Measurements from ENCODE around the gene IL17RA. TPM values are rescaled to one million over a fixed set of nuclear protein-coding genes. Genes with fewer than 3 reads are reported as not detected.

The IL17RA gene
- total RNA-seq, 1 donor from 2014 or later = 49.8 TPM

DNA sequence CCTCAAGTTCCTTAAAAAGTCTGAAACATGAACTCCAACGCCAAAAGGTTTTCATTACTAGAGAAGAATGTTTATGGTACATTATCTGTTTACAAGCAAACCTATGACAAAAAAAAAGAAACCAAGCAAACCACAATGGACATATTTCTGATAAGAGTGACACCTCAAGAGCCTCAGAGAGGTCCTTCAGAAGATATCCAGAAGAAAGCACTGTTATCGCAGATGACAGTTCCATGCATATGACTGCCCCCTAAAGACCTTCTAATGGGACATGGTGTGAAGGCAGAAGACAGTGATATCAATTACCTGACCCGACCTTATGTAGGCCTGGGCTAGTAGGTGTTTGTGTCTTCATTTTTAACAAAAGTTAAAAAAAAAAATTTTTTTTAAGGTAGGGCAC lies 71.1 kb downstream of the IL17RA start:
- intact Hi-C loops (cut with DNase I) = no loop called here
- ATAC-seq (no peak), DNase-seq (no peak)
- H3K27ac ChIP-seq = no peak overlapping the region
- H3K4me3 ChIP-seq = no peak overlapping the region
- peaks cover 17% of the 10 kb centered on the region for H3K4me1 ChIP-seq
- no peaks in the 10 kb centered on the region for H3K9me3 ChIP-seq
- no peaks in the 10 kb centered on the region for H3K27me3 ChIP-seq
- TF ChIP-seq, protein P1, sequence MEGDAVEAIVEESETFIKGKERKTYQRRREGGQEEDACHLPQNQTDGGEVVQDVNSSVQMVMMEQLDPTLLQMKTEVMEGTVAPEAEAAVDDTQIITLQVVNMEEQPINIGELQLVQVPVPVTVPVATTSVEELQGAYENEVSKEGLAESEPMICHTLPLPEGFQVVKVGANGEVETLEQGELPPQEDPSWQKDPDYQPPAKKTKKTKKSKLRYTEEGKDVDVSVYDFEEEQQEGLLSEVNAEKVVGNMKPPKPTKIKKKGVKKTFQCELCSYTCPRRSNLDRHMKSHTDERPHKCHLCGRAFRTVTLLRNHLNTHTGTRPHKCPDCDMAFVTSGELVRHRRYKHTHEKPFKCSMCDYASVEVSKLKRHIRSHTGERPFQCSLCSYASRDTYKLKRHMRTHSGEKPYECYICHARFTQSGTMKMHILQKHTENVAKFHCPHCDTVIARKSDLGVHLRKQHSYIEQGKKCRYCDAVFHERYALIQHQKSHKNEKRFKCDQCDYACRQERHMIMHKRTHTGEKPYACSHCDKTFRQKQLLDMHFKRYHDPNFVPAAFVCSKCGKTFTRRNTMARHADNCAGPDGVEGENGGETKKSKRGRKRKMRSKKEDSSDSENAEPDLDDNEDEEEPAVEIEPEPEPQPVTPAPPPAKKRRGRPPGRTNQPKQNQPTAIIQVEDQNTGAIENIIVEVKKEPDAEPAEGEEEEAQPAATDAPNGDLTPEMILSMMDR (IDR thresholded peaks at IDR 0.05) = no peak
- H3K36me3 ChIP-seq = no peaks in the 10 kb centered on the region

DNA sequence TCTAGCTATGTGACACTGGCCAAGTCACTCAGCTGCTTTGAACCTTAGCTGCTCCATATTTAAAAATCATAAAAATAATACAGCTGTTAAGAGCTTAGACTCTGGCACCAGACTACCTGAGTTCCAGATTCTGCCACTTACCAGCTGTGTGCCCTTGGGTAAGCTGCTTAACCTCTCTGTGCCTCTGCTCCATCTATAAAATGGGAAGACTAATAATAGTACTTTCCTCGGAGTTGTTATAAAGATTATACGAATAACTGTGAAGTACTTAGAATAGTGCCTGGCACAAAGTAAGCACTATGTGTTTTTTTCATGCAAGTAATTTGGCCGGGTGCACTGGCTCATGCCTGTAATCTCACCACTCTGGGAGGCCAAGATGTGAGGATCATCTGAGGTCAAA lies 72.9 kb downstream of the IL17RA start:
- Histone ChIP-seq H3K4me1 (peaks cover 17% of the 10 kb centered on the region), H3K4me3 (peak overlapping the region; percentile 77), H3K27me3 (no peaks in the 10 kb centered on the region), H3K36me3 (no peaks in the 10 kb centered on the region), H3K9me3 (no peaks in the 10 kb centered on the region), H3K27ac (no peak overlapping the region)
- intact Hi-C loops (cut with DNase I) = no loop called here
- TF ChIP-seq, protein P1 (IDR thresholded peaks at IDR 0.05) = no peak
- no peak for ATAC-seq
- DNase-seq = no peak

DNA sequence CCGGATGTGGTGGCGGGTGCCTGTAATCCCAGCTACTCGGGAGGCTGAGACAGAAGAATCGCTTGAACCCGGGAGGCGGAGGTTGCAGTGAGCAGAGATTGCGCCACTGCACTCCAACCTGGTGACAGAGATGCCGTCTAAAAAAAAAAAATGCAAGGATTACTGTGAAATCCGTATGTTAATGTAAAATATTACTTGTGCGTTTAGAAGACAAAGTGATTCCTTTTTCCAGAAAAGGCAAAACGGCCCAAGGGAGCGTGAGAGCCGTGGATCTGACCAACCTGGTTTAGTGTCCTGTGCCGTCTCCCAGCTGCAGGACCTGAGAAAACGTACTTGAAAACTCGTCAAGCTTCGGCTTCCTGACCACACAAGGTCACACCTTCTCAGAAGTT lies 73.4 kb downstream of the IL17RA start:
- Histone ChIP-seq H3K4me1 (peaks cover 17% of the 10 kb centered on the region), H3K4me3 (peak overlapping the region; percentile 77), H3K36me3 (no peaks in the 10 kb centered on the region), H3K9me3 (no peaks in the 10 kb centered on the region), H3K27me3 (no peaks in the 10 kb centered on the region), H3K27ac (peak overlapping the region; percentile 86)
- DNase-seq = no peak
- intact Hi-C loops (cut with DNase I) = no loop called here
- ATAC-seq = no peak
- TF ChIP-seq, protein P1 (IDR thresholded peaks at IDR 0.05) = no peak

GRCh38 chr22:17158568-17159503 lies 74.0 kb downstream of the IL17RA start, which contains the start of gene HDHD5:
Gene HDHD5, minus strand, starts transcription at chr22:17159277. Its CDS starts 26 bp downstream, at chr22:17159251.
- Histone ChIP-seq H3K4me3 (peak within 1 kb of the TSS; percentile 77), H3K9me3 (no peaks in the 10 kb centered on the region), H3K27me3 (no peaks in the 10 kb centered on the region), H3K36me3 (no peaks in the 10 kb centered on the region), H3K4me1 (peaks cover 17% of the 10 kb centered on the region), H3K27ac (peak within 1 kb of the TSS; percentile 86)
- TF ChIP-seq, protein P1 (IDR thresholded peaks at IDR 0.05) = no peak
- intact Hi-C loops (cut with DNase I) = no loop called here
- DNase-seq (peak; percentile 96), ATAC-seq (peak; percentile 95)

- ATAC-seq (peak; percentile 49), DNase-seq (peak; percentile 80)
- no peaks in the 10 kb centered on the region for H3K36me3 ChIP-seq
- intact Hi-C loops (cut with DNase I) = no loop called here
- peak overlapping the region; percentile 77 for H3K4me3 ChIP-seq
- peaks cover 17% of the 10 kb centered on the region for H3K4me1 ChIP-seq
- peak overlapping the region; percentile 86 for H3K27ac ChIP-seq
- H3K27me3 ChIP-seq = no peaks in the 10 kb centered on the region
- TF ChIP-seq, protein P1 (IDR thresholded peaks at IDR 0.05) = no peak
- H3K9me3 ChIP-seq = no peaks in the 10 kb centered on the region
Measured at GRCh38 chr22:17159504-17159951, 74.7 kb downstream of the IL17RA start.
